ENCODE measurements around the gene ASAP2.

The ASAP2 gene

DNA sequence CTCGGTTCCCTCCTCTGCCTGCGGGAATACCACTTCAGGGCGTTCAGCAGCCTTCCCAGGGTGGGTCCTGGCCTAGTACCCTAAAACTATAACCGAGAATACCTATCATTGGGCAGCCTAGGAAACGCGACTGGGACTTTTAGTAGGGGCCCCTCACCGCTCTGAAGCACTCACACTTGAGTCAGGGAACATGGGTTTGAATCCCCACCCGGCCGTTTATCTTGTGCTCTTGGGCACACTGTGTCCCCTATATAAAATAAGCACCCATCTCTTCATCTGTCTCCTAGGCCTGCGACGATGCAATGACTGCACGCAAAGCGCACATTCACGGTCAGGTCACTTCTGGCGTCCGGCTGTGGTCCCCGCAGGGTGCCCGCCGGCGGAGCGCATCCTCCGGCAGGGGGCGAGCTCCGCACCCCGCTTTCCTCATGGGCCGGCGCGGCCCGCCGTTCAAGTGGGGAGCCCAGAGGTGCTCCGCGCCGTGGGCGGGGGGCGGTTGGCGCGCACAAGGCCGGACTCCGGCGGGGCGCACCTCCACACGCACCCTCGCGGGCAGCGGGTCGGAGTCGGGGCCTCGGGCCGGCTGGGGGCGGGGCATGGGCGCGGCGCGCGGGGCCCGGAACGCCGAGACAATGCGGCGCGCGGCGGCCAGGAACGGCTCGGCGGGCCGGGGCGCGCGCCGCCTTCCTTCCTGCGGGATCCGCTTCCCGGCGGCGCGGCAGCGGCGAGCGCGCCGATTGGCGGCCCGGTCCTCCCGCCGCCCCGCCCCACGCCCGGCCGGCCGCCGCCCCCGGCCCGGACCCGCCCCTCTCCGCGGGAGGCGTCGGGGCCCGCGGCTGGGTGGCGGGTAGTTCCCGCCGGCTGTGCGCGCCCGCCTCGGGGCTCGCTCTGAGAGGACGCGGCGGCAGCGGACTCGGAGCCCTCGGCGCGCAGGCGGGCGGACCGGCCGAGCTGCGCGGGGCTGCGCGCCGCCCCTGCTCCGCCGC, at the start of gene ASAP2:
ASAP2 (plus strand) TSS at position 850 of the 986 bp plus-strand sequence. CDS start 293 bp downstream, outside the sequence.
- peak within 1 kb of the TSS; percentile 79 for H3K4me3 ChIP-seq (ENCODE audit: low read length)
- TF ChIP-seq, protein P1, sequence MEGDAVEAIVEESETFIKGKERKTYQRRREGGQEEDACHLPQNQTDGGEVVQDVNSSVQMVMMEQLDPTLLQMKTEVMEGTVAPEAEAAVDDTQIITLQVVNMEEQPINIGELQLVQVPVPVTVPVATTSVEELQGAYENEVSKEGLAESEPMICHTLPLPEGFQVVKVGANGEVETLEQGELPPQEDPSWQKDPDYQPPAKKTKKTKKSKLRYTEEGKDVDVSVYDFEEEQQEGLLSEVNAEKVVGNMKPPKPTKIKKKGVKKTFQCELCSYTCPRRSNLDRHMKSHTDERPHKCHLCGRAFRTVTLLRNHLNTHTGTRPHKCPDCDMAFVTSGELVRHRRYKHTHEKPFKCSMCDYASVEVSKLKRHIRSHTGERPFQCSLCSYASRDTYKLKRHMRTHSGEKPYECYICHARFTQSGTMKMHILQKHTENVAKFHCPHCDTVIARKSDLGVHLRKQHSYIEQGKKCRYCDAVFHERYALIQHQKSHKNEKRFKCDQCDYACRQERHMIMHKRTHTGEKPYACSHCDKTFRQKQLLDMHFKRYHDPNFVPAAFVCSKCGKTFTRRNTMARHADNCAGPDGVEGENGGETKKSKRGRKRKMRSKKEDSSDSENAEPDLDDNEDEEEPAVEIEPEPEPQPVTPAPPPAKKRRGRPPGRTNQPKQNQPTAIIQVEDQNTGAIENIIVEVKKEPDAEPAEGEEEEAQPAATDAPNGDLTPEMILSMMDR (conservative IDR thresholded peaks at IDR 0.05; ENCODE audit: low read length) = peak; percentile 59
- peak; percentile 72 for DNase-seq (ENCODE audit: low read depth)

DNA sequence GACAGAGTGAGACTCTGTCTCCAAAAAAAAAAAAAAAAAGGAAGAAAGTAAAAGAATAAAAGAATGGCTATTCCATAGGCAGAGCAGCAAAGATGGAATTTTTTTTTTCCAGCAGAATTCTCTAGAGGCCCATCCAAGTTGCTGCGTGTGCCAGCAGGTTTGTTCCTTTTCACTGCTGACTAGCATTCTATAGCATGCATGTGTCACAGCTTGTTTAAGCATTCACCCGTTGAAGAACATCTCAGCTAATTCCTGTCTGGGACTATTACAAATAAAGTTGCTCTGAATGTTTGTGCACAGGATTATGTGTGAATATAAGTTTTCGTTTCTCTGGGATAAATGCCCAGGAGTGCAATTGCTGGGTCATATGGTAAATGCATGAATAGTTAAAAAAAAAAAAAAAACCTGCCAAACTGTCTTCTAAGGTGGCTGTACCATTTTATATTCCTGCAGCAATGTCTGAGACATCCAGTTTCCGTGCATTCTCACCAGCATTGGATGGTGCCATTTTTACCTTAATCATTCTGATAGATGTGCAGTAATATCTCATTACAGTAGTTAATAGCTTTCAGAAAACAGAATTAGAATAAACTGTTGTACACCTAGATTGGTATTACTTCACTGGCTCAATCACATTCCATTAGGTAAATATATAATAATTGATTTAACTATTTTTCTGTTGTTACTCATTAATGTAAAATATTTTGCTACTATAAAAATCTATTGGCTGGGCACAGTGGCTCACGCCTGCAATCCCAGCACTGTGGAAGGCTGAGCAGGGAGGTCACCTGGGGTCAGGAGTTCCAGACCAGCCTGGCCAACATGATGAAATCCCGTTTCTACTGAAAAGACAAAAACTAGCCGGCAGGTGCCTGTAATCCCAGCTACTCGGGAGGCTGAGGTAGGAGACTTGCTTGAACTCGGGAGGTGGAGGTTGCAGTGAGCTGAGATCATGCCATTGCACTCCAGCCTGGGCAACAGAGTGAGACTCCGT, 47.5 kb upstream of the ASAP2 start:
- TF ChIP-seq, protein P1 (conservative IDR thresholded peaks at IDR 0.05; ENCODE audit: low read length) = no peak
- DNase-seq (ENCODE audit: low read depth) = no peak
- no peak overlapping the region for H3K4me3 ChIP-seq (ENCODE audit: low read length)

DNA sequence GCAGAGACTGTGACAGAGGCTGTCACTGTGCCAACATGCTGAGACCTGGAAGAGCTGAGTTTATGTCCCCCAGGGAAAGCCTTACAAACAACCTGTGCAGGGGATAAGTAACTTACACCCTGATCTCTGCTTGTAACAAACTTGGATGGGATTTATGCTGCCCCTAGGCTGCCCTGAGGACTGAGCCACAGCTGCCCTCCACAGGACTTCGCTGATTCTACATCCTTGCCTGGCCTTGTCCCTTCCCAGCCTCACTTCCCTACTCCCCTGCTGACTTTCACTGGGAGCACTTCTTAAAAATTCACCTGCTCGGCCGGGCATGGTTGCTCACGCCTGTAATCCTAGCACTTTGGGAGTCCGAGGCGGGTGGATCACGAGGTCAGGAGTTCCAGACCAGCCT, 45.9 kb upstream of the ASAP2 start:
- TF ChIP-seq, protein P1 (conservative IDR thresholded peaks at IDR 0.05; ENCODE audit: low read length) = no peak
- no peak for DNase-seq (ENCODE audit: low read depth)
- no peak overlapping the region for H3K4me3 ChIP-seq (ENCODE audit: low read length)

DNA sequence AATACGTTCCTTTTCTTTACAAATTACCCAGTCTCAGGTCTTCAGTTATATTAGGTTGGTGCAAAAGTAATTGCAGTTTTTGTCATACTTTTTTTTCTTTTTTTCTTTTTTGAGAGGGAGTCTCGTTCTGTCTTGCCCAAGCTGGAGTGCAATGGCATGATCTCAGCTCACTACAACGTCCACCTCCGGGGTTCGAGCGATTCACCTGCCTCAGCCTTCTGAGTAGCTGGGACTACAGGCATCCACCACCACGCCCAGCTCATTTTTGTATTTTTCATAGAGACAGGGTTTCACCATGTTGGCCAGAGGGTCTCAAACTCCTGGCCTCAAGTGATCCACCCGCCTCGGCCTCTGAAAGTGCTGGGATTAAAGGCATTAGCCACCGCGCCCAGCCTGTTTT, 43.8 kb upstream of the ASAP2 start:
- TF ChIP-seq, protein P1 (conservative IDR thresholded peaks at IDR 0.05; ENCODE audit: low read length) = no peak
- no peak overlapping the region for H3K4me3 ChIP-seq (ENCODE audit: low read length)
- DNase-seq (ENCODE audit: low read depth) = no peak

DNA sequence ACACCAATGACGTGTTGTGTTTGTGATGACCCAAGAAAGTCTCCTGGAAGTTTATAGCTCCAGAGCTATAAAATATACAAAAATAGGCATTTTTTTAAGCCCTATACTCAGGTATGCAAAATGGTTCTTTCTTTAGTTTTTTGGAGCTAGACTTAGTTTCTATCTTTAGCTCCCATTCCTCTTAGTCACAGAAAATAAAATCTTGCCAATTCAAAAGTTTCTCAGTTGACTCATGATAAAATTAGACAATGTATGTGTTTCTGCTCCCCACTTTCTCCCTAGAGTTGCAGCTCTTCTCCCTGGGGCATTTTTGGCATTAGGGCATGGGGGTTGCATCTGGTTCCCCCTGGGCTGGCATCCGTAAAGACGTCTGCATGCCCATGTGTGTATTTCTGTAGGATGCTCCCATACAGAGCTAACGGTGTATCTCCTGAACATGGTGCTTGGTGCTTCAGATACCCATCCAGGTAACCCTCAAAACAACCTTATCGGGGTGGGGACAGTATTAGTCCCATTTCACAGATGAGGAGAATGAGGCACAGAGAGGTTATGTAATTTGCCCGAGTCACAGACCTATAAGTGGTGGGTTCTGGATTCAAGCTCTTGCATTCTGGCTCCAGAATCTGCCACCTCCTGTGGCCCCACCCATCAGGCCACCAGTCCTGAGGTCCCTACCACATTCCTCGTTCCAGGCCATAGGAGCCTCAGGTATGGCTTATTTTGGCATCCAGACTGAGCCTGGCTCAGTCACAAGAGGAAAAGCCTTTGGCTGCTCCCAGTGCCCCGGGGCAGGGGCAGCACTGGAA, 43.1 kb upstream of the ASAP2 start:
- no peak overlapping the region for H3K4me3 ChIP-seq (ENCODE audit: low read length)
- TF ChIP-seq, protein P1 (conservative IDR thresholded peaks at IDR 0.05; ENCODE audit: low read length) = no peak
- DNase-seq (ENCODE audit: low read depth) = peak; percentile 79

DNA sequence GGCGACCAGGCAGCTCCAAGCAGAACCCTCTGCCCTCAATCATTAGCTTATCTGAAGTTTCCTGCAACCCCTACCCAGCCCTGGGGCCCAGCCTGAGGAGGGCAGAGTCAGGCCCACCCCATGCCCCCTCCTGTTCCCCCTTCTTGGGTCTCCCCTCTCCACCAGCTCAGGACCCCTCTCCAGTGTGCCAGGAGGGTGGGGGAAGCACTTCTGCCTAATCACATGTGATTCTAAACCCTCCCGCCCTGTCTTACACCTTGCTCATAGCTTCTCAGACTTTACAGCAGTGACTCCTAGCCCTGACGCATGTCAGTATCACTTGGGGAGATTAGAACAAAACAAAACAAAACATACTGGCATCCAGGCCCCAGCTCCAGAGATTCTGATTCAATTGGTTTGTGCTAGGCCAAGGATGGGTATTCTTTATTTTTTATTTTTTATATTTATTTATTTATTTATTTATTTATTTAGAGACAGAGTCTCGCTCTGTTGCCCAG, 42.5 kb upstream of the ASAP2 start:
- DNase-seq (ENCODE audit: low read depth) = no peak
- no peak overlapping the region for H3K4me3 ChIP-seq (ENCODE audit: low read length)
- TF ChIP-seq, protein P1 (conservative IDR thresholded peaks at IDR 0.05; ENCODE audit: low read length) = no peak

Data from AG10803 (cell line).